Activated gamma-delta T cell treated with anti-CD3 and anti-CD28 coated beads, Interleukin-2, amount 50 U/mL, for 16 hours (primary cell): ENCODE results near the gene VPS13C.

Experiments used
- DNase-seq: peaks from one replicate; pipeline ENCODE4 v3.0.0-alpha.2; 2020; ENCODE audit warnings: low read depth

VPS13C gene

DNA sequence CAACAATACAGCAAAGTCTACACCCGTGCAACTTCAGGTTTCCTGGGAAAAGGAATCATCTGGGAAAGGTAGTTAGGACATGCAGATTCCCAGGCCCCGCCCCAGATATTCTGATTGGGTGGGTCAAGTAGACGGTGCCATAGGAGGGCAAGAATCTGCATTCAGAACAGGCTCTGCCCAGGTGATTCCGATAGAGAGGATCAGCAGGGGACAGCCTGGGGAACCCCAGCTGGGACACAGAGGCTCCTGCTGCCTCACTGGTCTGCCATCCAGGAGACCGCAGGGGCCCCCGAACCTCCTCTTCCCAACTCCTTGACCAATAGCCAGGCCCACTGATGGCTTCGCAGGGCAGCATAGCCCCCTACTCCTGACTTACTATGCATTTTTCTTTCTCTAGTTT, 243.4 kb downstream of the VPS13C start:
- no peak for DNase-seq

DNA sequence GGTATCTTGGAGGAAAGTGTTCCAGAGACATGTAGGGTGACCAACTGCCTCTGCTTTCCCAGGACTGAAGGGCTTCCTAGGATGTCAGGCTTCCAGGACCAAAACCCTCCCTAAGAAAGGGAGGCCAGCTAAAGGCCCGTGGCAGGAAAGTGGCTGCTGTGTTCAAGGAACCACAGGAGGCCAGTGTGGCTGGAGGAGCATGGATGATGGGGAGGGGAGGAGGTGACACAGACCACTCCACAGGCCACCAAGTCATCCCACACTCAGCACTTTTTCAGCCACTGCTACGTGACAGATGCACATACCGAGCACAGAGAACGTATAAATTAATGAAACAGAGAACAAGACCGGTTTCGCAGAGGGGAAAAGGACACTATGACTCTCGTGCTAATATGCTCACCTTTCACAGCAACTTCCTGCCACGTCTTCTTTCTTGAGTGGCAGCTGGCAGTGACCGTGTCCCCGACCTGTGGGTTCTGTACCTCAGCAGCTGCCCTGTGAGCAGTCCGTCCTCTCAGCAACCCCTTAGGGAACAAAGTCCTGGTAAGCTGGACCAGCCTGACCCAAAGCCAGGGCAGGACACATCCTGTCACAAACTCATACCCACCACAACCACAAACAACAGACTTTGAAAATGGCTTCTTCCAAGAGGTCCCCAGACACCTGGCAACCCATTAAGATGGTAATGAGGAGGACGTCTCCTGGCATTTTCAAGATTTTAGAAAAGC, 244.7 kb downstream of the VPS13C start:
- DNase-seq = no peak

- DNase-seq = no peak
Observed at GRCh38 chr15:61812476-61812875, 247.8 kb downstream of the VPS13C start.

DNA sequence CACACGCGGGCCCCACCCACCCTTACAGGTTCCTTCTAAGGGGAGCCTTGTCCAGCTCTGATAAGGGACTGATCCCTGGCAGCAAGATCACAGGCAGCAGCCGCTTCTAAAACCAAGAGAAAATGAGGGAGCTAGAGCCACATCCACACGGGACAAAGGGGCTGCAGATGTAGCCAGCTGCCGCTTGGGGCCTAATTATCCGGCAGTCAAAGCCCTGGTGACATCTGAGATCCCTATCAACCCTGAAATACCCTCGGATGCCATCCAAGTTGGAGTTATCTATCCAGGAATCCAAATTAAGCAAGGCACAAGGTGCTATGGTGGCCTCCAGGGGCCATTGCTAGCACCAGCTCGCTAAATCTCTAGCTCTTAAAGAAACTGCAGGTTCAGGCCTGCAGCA, 248.3 kb downstream of the VPS13C start:
- DNase-seq = no peak

- no peak for DNase-seq
Observed at GRCh38 chr15:61809216-61809615, 251.0 kb downstream of the VPS13C start.

GRCh38 chr15:61807281-61807929, 252.8 kb downstream of the VPS13C start:
- no peak for DNase-seq
